ENCODE data around the gene ASIC4. TPM values are rescaled to one million over a fixed set of nuclear protein-coding genes. Genes with fewer than 3 reads are reported as not detected.

ASIC4 gene
- total RNA-seq, 1 experiment from 2014 or later: 0.45 TPM

DNA sequence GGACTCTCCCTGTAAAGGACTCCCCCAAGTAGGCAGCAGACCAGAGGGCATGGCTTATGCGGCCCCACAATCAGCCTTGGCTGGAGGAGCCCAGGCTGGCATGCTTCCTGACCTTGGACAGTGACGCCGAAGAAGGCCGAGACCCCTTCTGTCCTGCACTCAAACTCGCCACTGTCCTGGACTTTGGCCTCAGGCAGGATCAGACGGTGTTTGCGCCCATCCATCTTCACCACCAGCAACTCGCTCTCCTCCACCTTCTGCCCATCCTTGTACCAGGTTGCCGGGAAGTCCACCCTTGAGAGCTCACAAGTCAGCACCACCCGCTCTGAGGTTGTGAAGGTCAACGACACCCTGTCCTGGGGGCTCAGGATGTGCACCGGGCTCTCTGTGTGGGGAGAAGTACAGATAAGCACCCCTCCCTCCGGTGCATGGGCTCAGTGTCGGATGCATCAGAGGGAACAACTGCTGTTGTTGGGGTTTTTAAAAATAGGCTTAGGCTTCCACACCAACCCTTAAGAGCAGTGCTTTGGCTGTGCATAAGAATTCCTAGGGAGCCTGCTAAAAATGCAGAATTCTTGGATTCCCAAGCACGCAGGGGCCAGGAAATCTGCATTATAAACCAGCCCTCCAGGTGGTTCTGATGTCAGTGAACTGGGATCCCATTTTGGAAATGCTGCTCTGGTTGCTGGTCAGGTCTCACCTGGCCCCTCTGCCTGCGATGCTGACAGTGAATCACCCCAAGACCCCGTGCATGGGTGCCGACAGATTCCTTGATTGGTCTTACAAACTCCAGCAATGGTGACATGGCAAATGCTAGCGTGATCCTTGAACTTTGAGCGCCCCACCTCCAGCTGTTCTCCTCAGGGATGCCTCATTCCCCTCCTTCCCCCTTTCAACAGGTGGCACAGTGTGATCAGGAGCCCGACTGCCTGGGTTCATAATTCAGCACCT is 51.1 kb downstream of the ASIC4 start:
- intact Hi-C loops (cut with micrococcal nuclease; ENCODE audit: unreplicated experiment): no loop called here

DNA sequence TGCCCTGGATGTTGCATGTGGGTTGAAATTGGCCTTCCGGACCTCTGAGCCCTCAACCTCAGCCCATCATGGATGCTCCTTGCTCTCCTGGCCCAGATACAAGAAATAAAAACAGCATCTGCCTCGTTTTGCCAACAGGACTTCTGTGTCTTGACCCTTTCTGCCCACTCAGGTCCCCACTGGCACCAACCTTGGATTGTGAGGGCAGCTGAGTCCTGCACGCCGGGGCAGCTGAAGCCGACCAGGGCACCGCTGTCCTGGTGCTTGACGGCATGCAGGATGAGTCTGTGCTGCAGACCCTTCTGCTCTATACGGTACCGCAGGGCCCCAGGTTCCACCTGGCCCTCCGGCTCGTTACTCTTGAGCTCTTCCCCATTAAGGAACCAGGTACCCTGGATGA is 52.4 kb downstream of the ASIC4 start:
- H3K36me3 ChIP-seq (ENCODE audit: insufficient read depth, low read length, poor library complexity, severe bottlenecking): no peaks in the 10 kb centered on the region
- no peaks in the 10 kb centered on the region for H3K27me3 ChIP-seq (replicated peaks; ENCODE audit: insufficient read depth, low read depth, low read length, poor library complexity)
- ChIA-PET POLR2A (ENCODE audit: low non-redundant PET) (no interaction called here), CTCF (no interaction called here)
- TF ChIP-seq EZH2 (IDR thresholded peaks at IDR 0.05; ENCODE audit: borderline replicate concordance, low read depth, low read length, poor library complexity, severe bottlenecking): no peak
- TF ChIP-seq, protein P1, sequence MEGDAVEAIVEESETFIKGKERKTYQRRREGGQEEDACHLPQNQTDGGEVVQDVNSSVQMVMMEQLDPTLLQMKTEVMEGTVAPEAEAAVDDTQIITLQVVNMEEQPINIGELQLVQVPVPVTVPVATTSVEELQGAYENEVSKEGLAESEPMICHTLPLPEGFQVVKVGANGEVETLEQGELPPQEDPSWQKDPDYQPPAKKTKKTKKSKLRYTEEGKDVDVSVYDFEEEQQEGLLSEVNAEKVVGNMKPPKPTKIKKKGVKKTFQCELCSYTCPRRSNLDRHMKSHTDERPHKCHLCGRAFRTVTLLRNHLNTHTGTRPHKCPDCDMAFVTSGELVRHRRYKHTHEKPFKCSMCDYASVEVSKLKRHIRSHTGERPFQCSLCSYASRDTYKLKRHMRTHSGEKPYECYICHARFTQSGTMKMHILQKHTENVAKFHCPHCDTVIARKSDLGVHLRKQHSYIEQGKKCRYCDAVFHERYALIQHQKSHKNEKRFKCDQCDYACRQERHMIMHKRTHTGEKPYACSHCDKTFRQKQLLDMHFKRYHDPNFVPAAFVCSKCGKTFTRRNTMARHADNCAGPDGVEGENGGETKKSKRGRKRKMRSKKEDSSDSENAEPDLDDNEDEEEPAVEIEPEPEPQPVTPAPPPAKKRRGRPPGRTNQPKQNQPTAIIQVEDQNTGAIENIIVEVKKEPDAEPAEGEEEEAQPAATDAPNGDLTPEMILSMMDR (conservative IDR thresholded peaks at IDR 0.05; ENCODE audit: low read depth, low read length): no peak
- H3K9me3 ChIP-seq (ENCODE audit: low read depth, low read length, poor library complexity, severe bottlenecking): no peaks in the 10 kb centered on the region
- no peak overlapping the region for H3K27ac ChIP-seq (ENCODE audit: low read depth, low read length, poor library complexity, severe bottlenecking)
- no peak overlapping the region for H3K4me3 ChIP-seq (ENCODE audit: low read depth, low read length, poor library complexity, severe bottlenecking)
- BruUV-seq (replicated peaks): no TSS peak
- H3K4me1 ChIP-seq (ENCODE audit: insufficient read depth, low read length, poor library complexity, severe bottlenecking): peaks cover 10% of the 10 kb centered on the region
- no peak for DNase-seq (ENCODE audit: low spot score)
- intact Hi-C loops (cut with micrococcal nuclease; ENCODE audit: unreplicated experiment): no loop called here

More for the DNA sequence above, 51.1 kb downstream of the ASIC4 start:
- Histone ChIP-seq H3K4me3 (ENCODE audit: low read depth, low read length, poor library complexity, severe bottlenecking) (no peak overlapping the region), H3K4me1 (ENCODE audit: insufficient read depth, low read length, poor library complexity, severe bottlenecking) (peaks cover 7% of the 10 kb centered on the region), H3K9me3 (ENCODE audit: low read depth, low read length, poor library complexity, severe bottlenecking) (no peaks in the 10 kb centered on the region), H3K27me3 (replicated peaks; ENCODE audit: insufficient read depth, low read depth, low read length, poor library complexity) (no peaks in the 10 kb centered on the region), H3K27ac (ENCODE audit: low read depth, low read length, poor library complexity, severe bottlenecking) (no peak overlapping the region), H3K36me3 (ENCODE audit: insufficient read depth, low read length, poor library complexity, severe bottlenecking) (no peaks in the 10 kb centered on the region)
- ChIA-PET POLR2A (ENCODE audit: low non-redundant PET) (no interaction called here), CTCF (no interaction called here)
- TF ChIP-seq EZH2 (IDR thresholded peaks at IDR 0.05; ENCODE audit: borderline replicate concordance, low read depth, low read length, poor library complexity, severe bottlenecking): no peak
- TF ChIP-seq, protein P1 (conservative IDR thresholded peaks at IDR 0.05; ENCODE audit: low read depth, low read length): no peak
- DNase-seq (ENCODE audit: low spot score): no peak
- no TSS peak for BruUV-seq (replicated peaks)

DNA sequence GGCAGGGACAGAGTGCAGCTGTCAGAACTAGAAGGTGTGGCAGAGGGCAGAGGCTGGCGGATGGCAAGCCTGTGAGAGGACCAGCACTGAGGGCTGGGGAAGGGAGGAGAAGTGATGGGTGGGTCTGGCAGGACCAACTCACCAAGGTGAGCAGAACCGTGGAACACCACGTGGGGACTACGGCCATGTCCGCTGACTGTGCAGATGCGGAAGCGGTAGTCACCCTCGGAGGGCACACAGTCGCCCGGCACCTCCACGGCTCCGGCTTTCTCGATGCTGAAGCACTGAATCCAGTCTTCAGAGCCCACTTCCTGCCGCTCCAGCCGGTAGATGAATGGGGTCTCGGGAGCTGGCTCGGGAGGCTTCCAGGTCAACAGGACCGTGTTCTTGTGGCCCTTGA is 52.8 kb downstream of the ASIC4 start:
- BruUV-seq (replicated peaks): no TSS peak
- ChIA-PET POLR2A (ENCODE audit: low non-redundant PET) (no interaction called here), CTCF (no interaction called here)
- H3K27me3 ChIP-seq (replicated peaks; ENCODE audit: insufficient read depth, low read depth, low read length, poor library complexity): no peaks in the 10 kb centered on the region
- TF ChIP-seq, protein P1 (conservative IDR thresholded peaks at IDR 0.05; ENCODE audit: low read depth, low read length): no peak
- no peak for TF ChIP-seq EZH2 (IDR thresholded peaks at IDR 0.05; ENCODE audit: borderline replicate concordance, low read depth, low read length, poor library complexity, severe bottlenecking)
- H3K36me3 ChIP-seq (ENCODE audit: insufficient read depth, low read length, poor library complexity, severe bottlenecking): no peaks in the 10 kb centered on the region
- H3K9me3 ChIP-seq (ENCODE audit: low read depth, low read length, poor library complexity, severe bottlenecking): no peaks in the 10 kb centered on the region
- peaks cover 14% of the 10 kb centered on the region for H3K4me1 ChIP-seq (ENCODE audit: insufficient read depth, low read length, poor library complexity, severe bottlenecking)
- intact Hi-C loops (cut with micrococcal nuclease; ENCODE audit: unreplicated experiment): no loop called here
- DNase-seq (ENCODE audit: low spot score): no peak
- H3K27ac ChIP-seq (ENCODE audit: low read depth, low read length, poor library complexity, severe bottlenecking): no peak overlapping the region
- no peak overlapping the region for H3K4me3 ChIP-seq (ENCODE audit: low read depth, low read length, poor library complexity, severe bottlenecking)

Measured in A673 (cell line).